ENCODE measurements around the gene AVL9. TPM values are rescaled to one million over a fixed set of nuclear protein-coding genes. Genes with fewer than 3 reads are reported as not detected.

AVL9 gene
- total RNA-seq (10 to 100 TPM; 18.5 to 25.0 (median 21.0) TPM), polyA plus RNA-seq (10 to 100 TPM; 15.6 to 35.1 (median 27.3) TPM)

DNA sequence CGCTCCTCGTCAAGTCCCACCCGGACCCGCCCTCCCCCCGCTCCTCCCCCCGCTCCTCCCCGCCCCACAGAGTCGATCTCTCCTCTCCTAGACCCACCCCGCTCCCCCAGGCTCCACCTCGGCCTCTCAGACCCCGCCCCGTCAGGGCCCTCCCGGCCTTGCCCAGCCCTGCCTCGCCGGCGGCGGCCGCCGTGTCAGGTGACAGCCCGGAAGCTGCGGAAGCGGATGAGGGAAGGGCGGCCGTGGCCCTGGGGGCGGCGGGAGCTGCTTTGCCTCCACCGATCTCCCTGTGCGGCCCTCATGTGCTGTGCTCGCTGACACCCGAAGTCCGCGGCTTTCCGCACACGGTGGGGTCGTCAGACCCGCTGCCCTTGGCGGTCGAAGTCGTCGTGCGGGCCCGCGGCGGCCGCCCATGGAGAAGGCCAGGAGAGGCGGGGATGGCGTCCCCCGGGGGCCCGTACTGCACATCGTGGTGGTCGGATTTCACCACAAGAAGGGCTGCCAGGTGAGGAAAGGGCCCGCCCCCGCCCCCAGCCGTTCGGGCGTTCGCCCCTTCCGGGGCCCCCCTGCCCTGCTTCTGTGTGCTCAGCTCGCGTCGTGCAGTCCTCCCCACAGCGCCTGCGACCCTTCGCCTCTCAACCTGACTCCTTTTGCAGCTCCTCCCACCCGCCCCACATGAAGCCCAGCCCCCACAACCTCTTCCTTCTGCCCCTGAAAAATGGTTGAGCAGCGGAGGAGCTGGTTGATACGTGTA lies at the start of gene AVL9:
AVL9 (plus strand) TSS at position 192 of the 754 bp plus-strand sequence; CDS start at position 413, 221 bp downstream.
- Histone ChIP-seq H3K4me3 (peak within 1 kb of the TSS; percentile 79 to 99 (median 94)), H3K27me3 (no peaks in the 10 kb centered on the region), H3K27ac (peak within 1 kb of the TSS; percentile 92 to 99 (median 97)), H3K9me3 (no peaks in the 10 kb centered on the region), H3K4me1 (peaks cover 0 to 30% (median 17%) of the 10 kb centered on the region in 4 donors), H3K36me3 (no peaks in the 10 kb centered on the region)
- 1% methylated on average over 67 of the region's 67 CpGs for WGBS, 2 donors
- TF ChIP-seq POLR2A (IDR thresholded peaks at IDR 0.05) (peak; percentile 77 to 89), EP300 (IDR thresholded peaks at IDR 0.05) (peak in 1 of 4 donors; percentile 17), POLR2AphosphoS5 (IDR thresholded peaks at IDR 0.05) (peak; percentile 84 to 96 (median 94))
- TF ChIP-seq, protein P1, sequence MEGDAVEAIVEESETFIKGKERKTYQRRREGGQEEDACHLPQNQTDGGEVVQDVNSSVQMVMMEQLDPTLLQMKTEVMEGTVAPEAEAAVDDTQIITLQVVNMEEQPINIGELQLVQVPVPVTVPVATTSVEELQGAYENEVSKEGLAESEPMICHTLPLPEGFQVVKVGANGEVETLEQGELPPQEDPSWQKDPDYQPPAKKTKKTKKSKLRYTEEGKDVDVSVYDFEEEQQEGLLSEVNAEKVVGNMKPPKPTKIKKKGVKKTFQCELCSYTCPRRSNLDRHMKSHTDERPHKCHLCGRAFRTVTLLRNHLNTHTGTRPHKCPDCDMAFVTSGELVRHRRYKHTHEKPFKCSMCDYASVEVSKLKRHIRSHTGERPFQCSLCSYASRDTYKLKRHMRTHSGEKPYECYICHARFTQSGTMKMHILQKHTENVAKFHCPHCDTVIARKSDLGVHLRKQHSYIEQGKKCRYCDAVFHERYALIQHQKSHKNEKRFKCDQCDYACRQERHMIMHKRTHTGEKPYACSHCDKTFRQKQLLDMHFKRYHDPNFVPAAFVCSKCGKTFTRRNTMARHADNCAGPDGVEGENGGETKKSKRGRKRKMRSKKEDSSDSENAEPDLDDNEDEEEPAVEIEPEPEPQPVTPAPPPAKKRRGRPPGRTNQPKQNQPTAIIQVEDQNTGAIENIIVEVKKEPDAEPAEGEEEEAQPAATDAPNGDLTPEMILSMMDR (IDR thresholded peaks at IDR 0.05), result no peak
- peak; percentile 99 for DNase-seq
- intact Hi-C loops (cut with DNase I), result loop anchor here (5.0 to 10.0 kb wide), 4 partner anchors 89 to 632 kb away; partner anchors contain the start of genes BBS9 and NT5C3A

GRCh38 chr7:32447218-32447617 lies 48.1 kb upstream of the AVL9 start:
- no peaks in the 10 kb centered on the region for H3K9me3 ChIP-seq
- intact Hi-C loops (cut with DNase I), result no loop called here
- H3K4me1 ChIP-seq, result no peaks in the 10 kb centered on the region
- no peak overlapping the region for H3K4me3 ChIP-seq
- no peaks in the 10 kb centered on the region for H3K27me3 ChIP-seq
- TF ChIP-seq EP300 (IDR thresholded peaks at IDR 0.05), result no peak
- TF ChIP-seq, protein P1 (IDR thresholded peaks at IDR 0.05), result no peak
- no peak for TF ChIP-seq POLR2AphosphoS5 (IDR thresholded peaks at IDR 0.05)
- TF ChIP-seq POLR2A (IDR thresholded peaks at IDR 0.05), result no peak
- H3K27ac ChIP-seq, result no peak overlapping the region
- H3K36me3 ChIP-seq, result no peaks in the 10 kb centered on the region
- DNase-seq, result no peak
- 75 to 81% methylated on average over 2 of the region's 2 CpGs for WGBS, 2 donors

GRCh38 chr7:32453341-32454011 lies 41.8 kb upstream of the AVL9 start:
- 58 to 71% methylated on average over 8 of the region's 8 CpGs for WGBS, 2 donors
- no peak for DNase-seq
- H3K36me3 ChIP-seq, result no peaks in the 10 kb centered on the region
- H3K4me3 ChIP-seq, result no peak overlapping the region
- H3K27ac ChIP-seq, result no peak overlapping the region
- intact Hi-C loops (cut with DNase I), result no loop called here
- no peaks in the 10 kb centered on the region for H3K9me3 ChIP-seq
- no peaks in the 10 kb centered on the region for H3K4me1 ChIP-seq
- no peaks in the 10 kb centered on the region for H3K27me3 ChIP-seq
- TF ChIP-seq POLR2AphosphoS5 (IDR thresholded peaks at IDR 0.05) (no peak), POLR2A (IDR thresholded peaks at IDR 0.05) (no peak), EP300 (IDR thresholded peaks at IDR 0.05) (no peak)
- TF ChIP-seq, protein P1 (IDR thresholded peaks at IDR 0.05), result no peak

- 70 to 73% methylated on average over 3 of the region's 3 CpGs for WGBS, 2 donors
- TF ChIP-seq, protein P1 (IDR thresholded peaks at IDR 0.05), result no peak
- no peak for TF ChIP-seq EP300 (IDR thresholded peaks at IDR 0.05)
- TF ChIP-seq POLR2AphosphoS5 (IDR thresholded peaks at IDR 0.05), result no peak
- TF ChIP-seq POLR2A (IDR thresholded peaks at IDR 0.05), result no peak
- no peaks in the 10 kb centered on the region for H3K9me3 ChIP-seq
- H3K27me3 ChIP-seq, result no peaks in the 10 kb centered on the region
- H3K27ac ChIP-seq, result no peak overlapping the region
- no peak overlapping the region for H3K4me3 ChIP-seq
- DNase-seq, result no peak
- no peaks in the 10 kb centered on the region for H3K36me3 ChIP-seq
- H3K4me1 ChIP-seq, result no peaks in the 10 kb centered on the region
- intact Hi-C loops (cut with DNase I), result no loop called here
Observed at GRCh38 chr7:32458025-32458424, 37.3 kb upstream of the AVL9 start.

All from sigmoid colon (tissue), 7 donors.